H9 (cell line): ENCODE data around the gene PPP1CA. TPM values are rescaled to one million over a fixed set of nuclear protein-coding genes. Genes with fewer than 3 reads are reported as not detected.

Experiments
- DNase-seq: peaks from one replicate; pipeline ENCODE4 v3.0.0-alpha.2; 2017
- H2AFZ ChIP-seq: one replicate; pipeline ENCODE4 v1.6.1; 2013; ENCODE audit warnings: mild to moderate bottlenecking, low read length, control low read depth, moderate library complexity
- H2AK5ac ChIP-seq: 2 replicates; pipeline ENCODE4 v1.6.1; 2013; ENCODE audit warnings: low read length, control low read depth, mixed read lengths; ENCODE audit not compliant: insufficient read length
- H2BK120ac ChIP-seq: one replicate; pipeline ENCODE4 v1.6.1; 2013; ENCODE audit warnings: low read depth, mild to moderate bottlenecking, low read length, control low read depth, inconsistent platforms; ENCODE audit not compliant: poor library complexity, severe bottlenecking
- H2BK12ac ChIP-seq: 2 replicates; pipeline ENCODE4 v1.6.1; 2013; ENCODE audit warnings: low read length, control low read depth, mixed read lengths, low read depth; ENCODE audit not compliant: insufficient read length
- H2BK15ac ChIP-seq: 2 replicates; pipeline ENCODE4 v1.6.1; 2013; ENCODE audit warnings: low read depth, low read length, control low read depth
- H2BK20ac ChIP-seq: one replicate; pipeline ENCODE4 v1.6.1; 2013; ENCODE audit warnings: low read depth, mild to moderate bottlenecking, low read length, control low read depth, inconsistent platforms; ENCODE audit not compliant: poor library complexity, severe bottlenecking
- H2BK5ac ChIP-seq: 2 replicates; pipeline ENCODE4 v1.6.1; 2013; ENCODE audit warnings: low read length, control low read depth, mixed read lengths; ENCODE audit not compliant: insufficient read length
- H3K14ac ChIP-seq: 2 replicates; pipeline ENCODE4 v1.6.1; 2013; ENCODE audit warnings: low read length, control low read depth; ENCODE audit not compliant: insufficient read depth
- H3K18ac ChIP-seq: 2 replicates; pipeline ENCODE4 v1.6.1; 2013; ENCODE audit warnings: low read depth, mild to moderate bottlenecking, mixed read lengths, low read length, control low read depth; ENCODE audit not compliant: insufficient read length
- H3K23ac ChIP-seq: 2 replicates; pipeline ENCODE4 v1.6.1; 2013; ENCODE audit warnings: low read length, control low read depth, mixed read lengths, low read depth; ENCODE audit not compliant: insufficient read length
- H3K23me2 ChIP-seq: 2 replicates; pipeline ENCODE4 v1.6.1; 2013; ENCODE audit warnings: low read depth, mild to moderate bottlenecking, mixed read lengths, low read length, control low read depth; ENCODE audit not compliant: insufficient read length, poor library complexity, severe bottlenecking
- H3K27ac ChIP-seq: 2 replicates; pipeline ENCODE4 v1.5.1; 2013; ENCODE audit warnings: low read length, control low read depth, mixed read lengths, low read depth; ENCODE audit not compliant: insufficient read length
- H3K27me3 ChIP-seq: 2 replicates; pipeline ENCODE4 v1.6.1; 2013; ENCODE audit warnings: low read length, control low read depth, inconsistent platforms; ENCODE audit not compliant: insufficient read depth
- H3K4ac ChIP-seq: 2 replicates; pipeline ENCODE4 v1.6.1; 2013; ENCODE audit warnings: low read depth, mild to moderate bottlenecking, control low read depth, inconsistent platforms, low read length, moderate library complexity
- H3K4me1 ChIP-seq: 2 replicates; pipeline ENCODE4 v1.6.1; 2013; ENCODE audit warnings: low read length, control low read depth, inconsistent platforms; ENCODE audit not compliant: insufficient read depth
- H3K4me2 ChIP-seq: 2 replicates; pipeline ENCODE4 v1.6.1; 2013; ENCODE audit warnings: low read length, control low read depth, mixed read lengths; ENCODE audit not compliant: insufficient read length, insufficient read depth
- H3K56ac ChIP-seq: 2 replicates; pipeline ENCODE4 v1.6.1; 2013; ENCODE audit warnings: low read depth, mild to moderate bottlenecking, mixed read lengths, low read length, control low read depth; ENCODE audit not compliant: insufficient read length
- H3K79me1 ChIP-seq: 2 replicates; pipeline ENCODE4 v1.6.1; 2013; ENCODE audit warnings: low read depth, mild to moderate bottlenecking, moderate library complexity, low read length, control low read depth, inconsistent platforms; ENCODE audit not compliant: insufficient read depth, poor library complexity, severe bottlenecking
- H3K79me2 ChIP-seq: 2 replicates; pipeline ENCODE4 v1.6.1; 2013; ENCODE audit warnings: low read length, control low read depth, inconsistent platforms; ENCODE audit not compliant: insufficient read depth
- H3K9ac ChIP-seq: 2 replicates; pipeline ENCODE4 v1.6.1; 2013; ENCODE audit warnings: low read length, control low read depth, mixed read lengths; ENCODE audit not compliant: insufficient read length; ENCODE audit errors: extremely low read depth
- H3K9me3 ChIP-seq: one replicate; pipeline ENCODE4 v1.6.1; 2013; ENCODE audit warnings: low read depth, low read length, inconsistent platforms; ENCODE audit not compliant: control insufficient read depth
- H3T11ph ChIP-seq: one replicate; pipeline ENCODE4 v1.6.1; 2013; ENCODE audit warnings: mild to moderate bottlenecking, low read length, control low read depth, inconsistent platforms
- H4K20me1 ChIP-seq: one replicate; pipeline ENCODE4 v1.6.1; 2013; ENCODE audit not compliant: control insufficient read depth, insufficient read length, insufficient read depth
- H4K5ac ChIP-seq: 2 replicates; pipeline ENCODE4 v1.6.1; 2013; ENCODE audit warnings: low read depth, mild to moderate bottlenecking, mixed read lengths, low read length, control low read depth; ENCODE audit not compliant: insufficient read length
- H4K8ac ChIP-seq: replicated peaks from 2 replicates; pipeline ENCODE4 v1.6.1; 2013; ENCODE audit warnings: low read length, control low read depth, mixed read lengths, low read depth; ENCODE audit not compliant: insufficient read length
- H4K91ac ChIP-seq: 2 replicates; pipeline ENCODE4 v1.6.1; 2013; ENCODE audit warnings: low read depth, mild to moderate bottlenecking, moderate library complexity, mixed read lengths, low read length, control low read depth; ENCODE audit not compliant: insufficient read length
- H3K27ac Mint-ChIP-seq, 3 experiments: 2 replicates in 2 of 3; 3 replicates in 1 of 3; pipeline ENCODE4 v1.8.0; 2020 to 2021; ENCODE audit warnings: mixed read lengths in 3 of 3, mild to moderate bottlenecking in 1 of 3, moderate library complexity in 1 of 3
- H3K27me3 Mint-ChIP-seq: 2 replicates; pipeline ENCODE4 v1.8.0; 2021; ENCODE audit warnings: low read depth, mild to moderate bottlenecking, moderate library complexity, mixed read lengths
- H3K36me3 Mint-ChIP-seq, 3 experiments: 2 replicates in 2 of 3; 3 replicates in 1 of 3; pipeline ENCODE4 v1.8.0; 2020 to 2021; ENCODE audit warnings: low read depth in 3 of 3, mixed read lengths in 3 of 3; ENCODE audit not compliant: insufficient read depth in 1 of 3
- H3K4me1 Mint-ChIP-seq, 2 experiments: 2 replicates each; pipeline ENCODE4 v1.8.0; 2020; ENCODE audit warnings: mixed read lengths in 2 of 2
- H3K4me3 Mint-ChIP-seq, 2 experiments: 2 replicates in 1 of 2; 3 replicates in 1 of 2; pipeline ENCODE4 v1.8.0; 2020 to 2021; ENCODE audit warnings: mild to moderate bottlenecking in 2 of 2, mixed read lengths in 2 of 2, moderate library complexity in 1 of 2
- H3K9me3 Mint-ChIP-seq, 2 experiments: 2 replicates in 1 of 2; 3 replicates in 1 of 2; pipeline ENCODE4 v1.8.0; 2020; ENCODE audit warnings: mild to moderate bottlenecking in 2 of 2, mixed read lengths in 2 of 2, moderate library complexity in 1 of 2
- CTCF ChIP-seq: fragments of 200-600 bp; sonication (generic); conservative IDR thresholded peaks from 3 replicates; pipeline ENCODE4 v1.8.0; 2021; ENCODE audit warnings: antibody characterized with exemption, mild to moderate bottlenecking
- WGBS: extraction: QIAGEN DNeasy Blood & Tissue Kit; methylation state at CpG from one replicate; pipeline ENCODE4 v1.1.7; 2013; ENCODE audit warnings: missing lambda C conversion rate, low lambda C conversion rate, mixed read lengths; ENCODE audit not compliant: insufficient read length; ENCODE audit errors: extremely low coverage; 5-methylcytosine and 5-hydroxymethylcytosine counted together
- total RNA-seq: library from RNA; stranded (reverse); gene quantifications from 2 replicates; pipeline ENCODE4 v1.2.1, GENCODE V29; 2021

Gene PPP1CA
- total RNA-seq, 1 experiment from 2014 or later: 205 TPM

GRCh38 chr11:67436459-67437081 is 34.9 kb upstream of the PPP1CA start:
- Histone ChIP-seq H3T11ph (no peak overlapping the region), H2BK5ac (no peak overlapping the region), H3K18ac (peak overlapping the region; percentile 15), H3K14ac (peak overlapping the region; percentile 20; the same call in 1 of the 2 replicates), H4K5ac (no peak overlapping the region), H3K56ac (no peak overlapping the region), H2AK5ac (no peak overlapping the region), H2BK15ac (no peak overlapping the region), H4K8ac (no peak overlapping the region), H3K4me1 (no peaks in the 10 kb centered on the region; the same call in 1 of the 2 replicates), H2BK20ac (no peak overlapping the region), H3K23ac (no peak overlapping the region), H3K4me2 (no peak overlapping the region), H3K9me3 (no peaks in the 10 kb centered on the region), H3K9ac (no peak overlapping the region), H3K79me1 (no peaks in the 10 kb centered on the region), H3K79me2 (no peaks in the 10 kb centered on the region), H3K27ac (peak overlapping the region; percentile 6), H2BK12ac (no peak overlapping the region), H3K4ac (no peak overlapping the region), H4K91ac (no peak overlapping the region), H2BK120ac (no peak overlapping the region), H2AFZ (no peak overlapping the region), H3K27me3 (no peaks in the 10 kb centered on the region), H4K20me1 (no peaks in the 10 kb centered on the region), H3K23me2 (no peaks in the 10 kb centered on the region)
- no peak for TF ChIP-seq CTCF
- peaks cover 4 to 10% of the 10 kb centered on the region in 2 experiments for H3K4me1 Mint-ChIP-seq
- H3K36me3 Mint-ChIP-seq: peaks cover 12 to 53% (median 49%) of the 10 kb centered on the region in 3 experiments; a peak in 6 of 7 replicates
- peak; percentile 85 for DNase-seq
- peak overlapping the region in 1 of 2 experiments; percentile 25; a peak in 1 of 5 replicates for H3K4me3 Mint-ChIP-seq
- H3K9me3 Mint-ChIP-seq: no peaks in the 10 kb centered on the region
- peak overlapping the region; percentile 30 to 78 (median 69); a peak in 4 of 7 replicates for H3K27ac Mint-ChIP-seq
- WGBS: no CpG with 5 or more reads among the region's 6 CpGs
- H3K27me3 Mint-ChIP-seq: no peaks in the 10 kb centered on the region; the same call in 1 of the 2 replicates
